RWPE1 (cell line): ENCODE data around the gene SGPP2.
"Not testable (repeated sequence)": the region's sequence is repeated elsewhere in the genome, so short reads cannot be mapped to it uniquely, and the experiment has no call there.

Source experiments
- CTCF ChIA-PET: fragments of 350-600 bp; sonication (Branson Sonifier 250); formaldehyde crosslinking; extraction: SDS; loops from one replicate; lab custom pipeline; 2021; lab: Yijun Ruan, JAX
- POLR2A ChIA-PET: fragments of 400-600 bp; formaldehyde crosslinking; extraction: SDS; loops from one replicate; lab custom pipeline; 2020; ENCODE audit warnings: antibody characterized with exemption; ENCODE audit not compliant: low non-redundant PET; lab: Yijun Ruan, JAX
- DNase-seq: peaks from one replicate; pipeline ENCODE4 v3.0.0; 2012; ENCODE audit warnings: low spot score
- H3K27ac ChIP-seq: fragments of 450-650 bp; 2 replicates; pipeline ENCODE4 v1.5.1; 2017
- TF ChIP-seq, protein P1 (sequence below): fragments of 450-650 bp; conservative IDR thresholded peaks from 2 replicates; pipeline ENCODE4 v1.5.1; 2017; ENCODE audit warnings: low read depth, mild to moderate bottlenecking

Gene SGPP2

DNA sequence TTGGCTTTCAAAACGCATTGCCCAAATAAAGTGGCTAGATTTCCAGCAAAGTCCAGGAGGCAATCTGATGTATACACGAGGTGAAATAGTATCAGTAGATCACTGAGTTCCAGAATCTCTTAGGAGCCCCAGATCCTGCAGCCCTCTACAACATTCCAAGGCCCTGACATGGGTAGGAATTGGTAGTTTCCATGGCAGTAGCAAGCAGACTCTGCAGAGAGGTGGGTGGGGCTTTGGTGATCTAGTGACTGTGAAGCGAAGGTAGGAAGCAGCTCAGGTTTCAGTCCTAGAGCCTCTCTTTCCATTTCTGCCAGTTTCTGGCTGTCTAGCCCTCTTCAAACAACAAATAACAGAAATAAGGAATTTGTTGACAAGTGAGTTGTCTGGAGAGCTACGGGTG lies 13.8 kb upstream of the SGPP2 start:
- POLR2A ChIA-PET: no interaction called here
- CTCF ChIA-PET: no interaction called here
- TF ChIP-seq, protein P1, sequence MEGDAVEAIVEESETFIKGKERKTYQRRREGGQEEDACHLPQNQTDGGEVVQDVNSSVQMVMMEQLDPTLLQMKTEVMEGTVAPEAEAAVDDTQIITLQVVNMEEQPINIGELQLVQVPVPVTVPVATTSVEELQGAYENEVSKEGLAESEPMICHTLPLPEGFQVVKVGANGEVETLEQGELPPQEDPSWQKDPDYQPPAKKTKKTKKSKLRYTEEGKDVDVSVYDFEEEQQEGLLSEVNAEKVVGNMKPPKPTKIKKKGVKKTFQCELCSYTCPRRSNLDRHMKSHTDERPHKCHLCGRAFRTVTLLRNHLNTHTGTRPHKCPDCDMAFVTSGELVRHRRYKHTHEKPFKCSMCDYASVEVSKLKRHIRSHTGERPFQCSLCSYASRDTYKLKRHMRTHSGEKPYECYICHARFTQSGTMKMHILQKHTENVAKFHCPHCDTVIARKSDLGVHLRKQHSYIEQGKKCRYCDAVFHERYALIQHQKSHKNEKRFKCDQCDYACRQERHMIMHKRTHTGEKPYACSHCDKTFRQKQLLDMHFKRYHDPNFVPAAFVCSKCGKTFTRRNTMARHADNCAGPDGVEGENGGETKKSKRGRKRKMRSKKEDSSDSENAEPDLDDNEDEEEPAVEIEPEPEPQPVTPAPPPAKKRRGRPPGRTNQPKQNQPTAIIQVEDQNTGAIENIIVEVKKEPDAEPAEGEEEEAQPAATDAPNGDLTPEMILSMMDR: no peak

DNA sequence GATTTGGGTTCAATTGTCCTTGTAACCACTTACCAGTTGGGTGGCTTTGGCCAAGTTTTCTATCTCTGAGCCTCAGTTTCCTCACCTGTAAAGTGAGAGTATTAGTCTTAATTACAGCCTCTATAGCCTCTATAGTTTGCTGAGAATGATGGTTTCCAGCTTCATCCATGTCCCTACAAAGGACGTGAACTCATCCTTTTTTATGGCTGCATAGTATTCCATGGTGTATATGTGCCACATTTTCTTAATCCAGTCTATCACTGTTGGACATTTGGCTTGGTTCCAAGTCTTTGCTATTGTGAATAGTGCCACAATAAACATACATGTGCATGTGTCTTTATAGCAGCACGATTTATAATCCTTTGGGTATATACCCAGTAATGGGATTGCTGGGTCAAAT lies 12.0 kb upstream of the SGPP2 start:
- CTCF ChIA-PET: not testable (repeated sequence)

More for the DNA sequence above, 13.8 kb upstream of the SGPP2 start:
- no peak overlapping the region for H3K27ac ChIP-seq
- DNase-seq: no peak

DNA sequence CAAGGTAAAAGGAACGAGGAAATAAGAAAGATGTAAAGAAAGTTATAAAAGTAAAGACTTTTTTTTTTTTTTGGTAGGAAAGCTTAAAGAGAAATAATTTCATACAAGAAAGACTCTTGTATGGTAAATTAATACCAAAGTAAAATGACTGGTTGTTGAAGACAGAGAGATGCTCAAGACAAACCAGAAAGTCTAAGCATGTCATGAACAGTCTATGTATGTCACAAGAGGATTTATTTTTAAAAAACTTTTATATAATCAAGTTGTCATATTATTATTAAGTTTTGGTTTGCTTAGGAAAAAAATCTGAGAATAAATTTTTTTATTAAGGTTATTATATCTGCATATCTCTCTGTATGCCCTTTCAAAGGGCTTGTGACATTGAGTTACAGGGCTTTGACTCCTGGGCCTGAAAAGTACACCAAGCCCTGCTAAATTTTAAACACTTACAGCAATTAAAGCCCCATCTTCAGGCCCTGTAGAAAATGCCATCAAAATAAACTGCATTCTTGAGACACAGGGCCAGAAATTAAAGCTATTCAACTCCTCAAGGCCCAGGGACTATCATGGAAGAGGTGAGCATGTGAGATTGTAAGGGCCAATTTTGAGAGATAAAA lies 10.9 kb upstream of the SGPP2 start:
- TF ChIP-seq, protein P1: no peak
- POLR2A ChIA-PET: no interaction called here
- H3K27ac ChIP-seq: no peak overlapping the region
- DNase-seq: no peak
- CTCF ChIA-PET: no interaction called here

More for the DNA sequence above, 12.0 kb upstream of the SGPP2 start:
- H3K27ac ChIP-seq, DNase-seq, POLR2A ChIA-PET: not testable (repeated sequence)

DNA sequence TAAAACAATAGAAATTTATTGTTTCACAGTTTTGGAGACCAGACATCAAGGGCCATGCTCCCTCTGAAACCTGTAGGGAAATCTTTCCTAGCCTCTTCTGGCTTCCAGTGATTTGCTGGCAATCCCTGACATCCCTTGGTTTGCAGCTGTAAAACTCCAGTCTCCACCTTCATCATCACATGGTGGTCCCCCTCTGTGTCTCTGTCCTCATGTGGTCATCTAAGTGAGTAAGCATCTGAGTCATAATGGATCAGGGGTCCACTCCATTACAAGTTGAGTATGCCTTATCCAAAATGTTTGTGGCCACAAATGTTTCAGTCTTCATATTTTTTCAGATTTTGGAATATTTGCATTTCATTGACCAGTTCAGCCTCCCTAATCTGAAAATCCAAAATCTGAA lies 5.6 kb upstream of the SGPP2 start:
- H3K27ac ChIP-seq: no peak overlapping the region
- ChIA-PET POLR2A (no interaction called here), CTCF (no interaction called here)
- TF ChIP-seq, protein P1: no peak
- no peak for DNase-seq

DNA sequence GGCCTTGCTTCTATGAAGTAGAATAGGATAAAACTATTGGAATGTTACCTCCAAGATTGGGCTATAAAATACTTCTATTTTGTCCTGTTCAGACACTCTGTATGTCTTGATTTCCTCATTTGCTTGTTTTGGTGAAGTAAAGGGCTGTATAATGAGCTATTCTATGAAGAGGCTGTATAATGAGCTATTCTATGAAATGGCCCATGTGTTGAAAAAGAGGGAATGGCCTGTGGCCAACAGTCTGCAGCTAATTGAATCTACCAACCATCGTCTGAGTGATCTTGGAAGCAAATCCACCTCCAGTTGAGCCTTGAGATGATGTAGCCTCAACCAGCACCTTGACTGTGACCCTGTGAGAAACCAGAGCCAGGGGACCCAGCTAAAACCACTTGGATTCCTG lies 3.8 kb upstream of the SGPP2 start:
- TF ChIP-seq, protein P1: no peak
- ChIA-PET CTCF (no interaction called here), POLR2A (no interaction called here)
- no peak overlapping the region for H3K27ac ChIP-seq
- no peak for DNase-seq

DNA sequence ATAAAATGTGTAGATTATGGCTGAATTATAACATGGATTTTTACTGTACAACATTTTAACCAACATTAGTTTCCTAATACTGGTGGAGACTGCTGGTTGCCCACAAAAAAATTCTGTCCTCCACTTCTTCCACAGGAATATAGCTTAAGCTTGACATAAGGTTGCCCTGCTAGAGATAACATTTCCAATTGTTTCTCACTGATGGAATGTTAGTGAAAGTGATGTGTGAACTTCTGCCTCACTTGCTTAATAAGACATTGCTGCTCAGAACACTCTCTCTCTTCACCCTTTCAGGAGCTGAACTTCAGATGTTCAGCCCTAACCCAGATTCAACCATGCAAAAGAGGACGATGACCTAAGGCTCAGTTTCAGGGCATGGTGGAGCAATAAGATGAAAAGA lies 2.7 kb upstream of the SGPP2 start:
- TF ChIP-seq, protein P1: no peak
- no peak overlapping the region for H3K27ac ChIP-seq
- DNase-seq: no peak
- POLR2A ChIA-PET: no interaction called here
- CTCF ChIA-PET: no interaction called here

DNA sequence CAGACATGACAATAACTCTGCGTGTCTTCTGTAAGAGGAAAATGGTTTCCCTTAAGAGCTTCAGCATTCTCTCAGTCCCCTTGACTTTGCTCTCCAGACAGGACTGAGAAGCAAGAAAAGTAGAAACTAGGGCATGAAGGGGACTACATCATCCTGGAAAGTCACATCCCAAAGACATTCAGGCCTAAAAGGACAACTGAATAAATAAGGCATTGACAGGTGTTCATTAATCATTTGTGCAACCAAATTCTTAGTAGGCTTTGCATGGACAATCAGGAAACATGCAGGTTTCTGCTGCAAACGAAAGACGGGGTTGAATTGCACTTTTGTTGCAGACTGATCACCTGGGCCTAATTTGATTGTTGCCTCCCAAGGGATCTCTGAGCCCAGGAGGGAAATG lies 1.2 kb upstream of the SGPP2 start:
- POLR2A ChIA-PET: no interaction called here
- no peak for DNase-seq
- no peak overlapping the region for H3K27ac ChIP-seq
- CTCF ChIA-PET: no interaction called here
- TF ChIP-seq, protein P1: no peak
